IPS-20b (cell line): Measurements from ENCODE around the gene MOB3B.
A peak's percentile ranks its signal among the peaks of the same experiment; 100 is the strongest.

Experiments used
- H3K27ac ChIP-seq: one replicate; pipeline ENCODE4 v1.5.1; 2013; ENCODE audit warnings: low read length
- H3K27me3 ChIP-seq: 2 replicates; pipeline ENCODE4 v1.6.1; 2013; ENCODE audit warnings: mild to moderate bottlenecking, low read length, inconsistent platforms; ENCODE audit not compliant: insufficient read depth
- H3K36me3 ChIP-seq: 2 replicates; pipeline ENCODE4 v1.6.1; 2013; ENCODE audit warnings: low read depth, mild to moderate bottlenecking, inconsistent platforms, low read length, moderate library complexity; ENCODE audit not compliant: insufficient read depth
- H3K4me1 ChIP-seq: 2 replicates; pipeline ENCODE4 v1.6.1; 2013; ENCODE audit warnings: mild to moderate bottlenecking, control low read depth, inconsistent platforms, low read length, moderate library complexity; ENCODE audit not compliant: insufficient read depth
- H3K4me3 ChIP-seq: 2 replicates; pipeline ENCODE4 v1.5.1; 2013; ENCODE audit warnings: mild to moderate bottlenecking, low read length, inconsistent platforms
- H3K9ac ChIP-seq: 2 replicates; pipeline ENCODE4 v1.6.1; 2013; ENCODE audit warnings: low read depth, mild to moderate bottlenecking, inconsistent platforms, low read length, moderate library complexity
- H3K9me3 ChIP-seq: 2 replicates; pipeline ENCODE4 v1.6.1; 2013; ENCODE audit warnings: mild to moderate bottlenecking, low read depth, low read length, inconsistent platforms; ENCODE audit not compliant: insufficient read depth

The MOB3B gene

DNA sequence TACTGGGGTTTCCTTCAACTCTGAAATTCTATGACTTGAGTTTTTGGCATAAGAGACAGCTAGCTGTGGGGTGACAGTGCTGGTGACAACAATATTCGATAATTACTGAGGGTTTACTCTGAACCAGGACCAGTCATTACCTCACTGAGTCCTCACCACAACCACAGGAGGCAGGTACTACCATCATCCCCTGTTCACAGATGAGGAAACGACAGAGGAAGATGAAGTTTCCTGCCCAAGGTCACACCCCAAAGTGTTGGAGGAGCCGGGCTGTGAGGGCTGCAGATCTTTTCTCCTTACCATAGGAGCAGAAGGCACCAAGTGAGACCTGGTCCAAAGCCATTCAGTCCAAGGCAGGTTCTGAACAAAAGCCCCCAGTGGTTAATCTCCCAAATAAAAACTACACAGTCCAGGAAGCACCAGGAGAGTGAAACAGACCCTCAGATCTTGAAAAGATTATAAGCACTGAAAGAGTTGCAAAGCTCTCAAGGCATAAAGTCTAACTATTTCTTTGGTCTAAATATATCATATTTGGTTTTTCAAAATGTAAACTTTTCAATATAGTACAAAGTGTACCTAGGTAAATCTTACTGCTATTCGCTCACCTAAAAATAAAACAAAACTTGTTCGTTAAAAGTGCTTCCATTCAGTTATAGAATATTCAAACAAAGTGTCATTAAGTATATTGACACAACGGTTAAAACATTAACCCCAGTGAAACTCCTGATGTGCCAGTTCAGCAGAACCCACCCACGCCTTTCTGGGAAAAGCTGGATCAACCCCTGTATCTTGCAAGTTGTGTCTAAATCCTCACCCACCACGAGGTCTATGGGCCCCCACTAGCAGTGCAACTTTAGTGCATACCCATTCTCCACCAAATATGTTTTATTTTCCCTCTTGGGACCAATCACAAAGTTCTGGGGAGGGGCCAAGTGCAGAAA lies 150.0 kb downstream of the MOB3B start:
- Histone ChIP-seq H3K27me3 (no peaks in the 10 kb centered on the region), H3K4me3 (no peak overlapping the region), H3K36me3 (no peaks in the 10 kb centered on the region), H3K9ac (no peak overlapping the region), H3K4me1 (peaks cover 17% of the 10 kb centered on the region; the same call in 1 of the 2 replicates), H3K27ac (no peak overlapping the region), H3K9me3 (no peaks in the 10 kb centered on the region)

DNA sequence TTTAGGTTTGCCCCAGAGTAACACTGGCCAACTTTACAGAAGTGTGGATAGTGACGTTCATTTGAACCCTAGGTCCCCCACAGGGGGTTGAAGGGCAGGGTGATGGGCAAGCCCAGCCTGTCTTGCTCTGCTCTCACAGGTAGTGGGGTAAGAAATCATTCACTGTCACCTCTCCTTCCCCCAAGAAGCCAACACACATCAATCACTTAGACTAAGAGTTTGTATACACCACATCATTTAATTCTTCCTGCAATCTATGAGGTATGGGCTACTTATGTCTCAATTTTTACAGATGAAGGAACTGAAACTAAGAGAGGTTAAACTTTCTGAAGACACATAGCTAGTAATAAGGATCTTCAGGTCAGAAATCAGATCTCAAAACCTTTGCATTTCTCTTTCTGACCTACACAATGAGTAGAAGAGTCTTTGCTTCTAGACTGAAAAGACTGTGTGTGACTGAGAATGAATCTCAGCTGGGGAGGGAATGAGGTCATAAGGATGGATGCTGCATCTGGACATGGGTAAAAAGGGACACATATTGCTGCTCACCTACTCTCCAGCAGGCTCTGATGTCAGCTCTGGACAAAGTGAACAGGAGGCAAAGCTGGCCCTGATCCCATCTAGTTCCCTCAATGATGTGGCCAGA lies 151.7 kb downstream of the MOB3B start:
- no peak overlapping the region for H3K9ac ChIP-seq
- peaks cover 17% of the 10 kb centered on the region; the same call in 1 of the 2 replicates for H3K4me1 ChIP-seq
- no peak overlapping the region for H3K4me3 ChIP-seq
- H3K36me3 ChIP-seq: no peaks in the 10 kb centered on the region
- no peaks in the 10 kb centered on the region for H3K9me3 ChIP-seq
- no peak overlapping the region for H3K27ac ChIP-seq
- no peaks in the 10 kb centered on the region for H3K27me3 ChIP-seq

DNA sequence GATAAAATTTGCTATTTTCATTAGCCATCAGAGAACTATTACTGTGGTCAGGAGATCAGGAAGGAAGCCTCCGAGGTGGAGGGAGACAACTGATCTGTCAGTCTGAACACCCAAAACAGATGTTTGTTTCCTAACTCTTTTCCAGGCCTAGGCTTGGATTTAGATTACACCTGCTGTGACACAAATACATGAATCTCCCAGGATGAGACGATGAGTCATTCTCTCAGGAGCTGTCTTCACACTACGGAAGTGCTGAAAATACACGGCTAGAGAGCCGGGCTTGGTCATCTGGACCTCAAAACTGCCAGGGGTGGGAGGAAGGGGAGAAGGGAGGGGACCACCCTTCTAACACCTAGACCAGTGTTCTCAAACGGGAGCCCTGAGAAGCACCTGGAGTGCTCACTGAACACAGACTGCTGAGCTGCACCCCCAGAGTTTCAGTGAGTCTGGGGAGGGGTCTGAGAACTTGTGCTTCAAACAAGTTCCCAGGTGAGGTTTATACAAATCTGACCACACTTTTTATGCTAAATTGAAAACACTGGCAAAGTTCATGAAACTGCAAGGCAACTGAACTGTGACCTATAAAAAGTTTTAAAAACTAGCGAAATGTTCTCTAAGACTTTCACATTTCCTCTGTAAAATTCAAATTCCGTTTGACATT lies 152.3 kb downstream of the MOB3B start:
- no peak overlapping the region for H3K9ac ChIP-seq
- H3K4me3 ChIP-seq: no peak overlapping the region
- no peaks in the 10 kb centered on the region for H3K9me3 ChIP-seq
- peaks cover 17% of the 10 kb centered on the region; the same call in 1 of the 2 replicates for H3K4me1 ChIP-seq
- no peaks in the 10 kb centered on the region for H3K27me3 ChIP-seq
- H3K27ac ChIP-seq: no peak overlapping the region
- H3K36me3 ChIP-seq: no peaks in the 10 kb centered on the region

DNA sequence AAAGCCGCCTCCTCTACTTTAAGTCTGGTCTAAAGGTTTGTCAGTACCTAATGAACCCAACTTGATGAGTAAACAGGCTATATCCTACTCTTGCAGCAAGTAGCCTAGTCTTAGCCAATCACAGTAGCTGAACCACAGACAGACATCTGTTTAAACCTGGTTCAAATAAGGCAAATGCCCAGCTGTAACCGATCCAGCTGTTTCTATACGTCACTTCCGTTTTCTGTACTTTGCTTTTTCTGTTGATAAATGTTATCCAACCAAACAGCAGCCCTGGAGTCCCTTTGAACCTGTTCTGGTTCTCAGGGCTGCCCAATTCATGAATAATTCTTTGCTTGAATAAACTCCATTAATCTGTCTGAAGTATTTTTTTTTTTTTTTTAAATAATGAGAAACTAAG lies 155.8 kb downstream of the MOB3B start:
- H3K9me3 ChIP-seq: no peaks in the 10 kb centered on the region
- H3K27ac ChIP-seq: no peak overlapping the region
- no peak overlapping the region for H3K9ac ChIP-seq
- no peak overlapping the region for H3K4me3 ChIP-seq
- no peaks in the 10 kb centered on the region for H3K27me3 ChIP-seq
- H3K4me1 ChIP-seq: peaks cover 38% of the 10 kb centered on the region
- no peaks in the 10 kb centered on the region for H3K36me3 ChIP-seq

DNA sequence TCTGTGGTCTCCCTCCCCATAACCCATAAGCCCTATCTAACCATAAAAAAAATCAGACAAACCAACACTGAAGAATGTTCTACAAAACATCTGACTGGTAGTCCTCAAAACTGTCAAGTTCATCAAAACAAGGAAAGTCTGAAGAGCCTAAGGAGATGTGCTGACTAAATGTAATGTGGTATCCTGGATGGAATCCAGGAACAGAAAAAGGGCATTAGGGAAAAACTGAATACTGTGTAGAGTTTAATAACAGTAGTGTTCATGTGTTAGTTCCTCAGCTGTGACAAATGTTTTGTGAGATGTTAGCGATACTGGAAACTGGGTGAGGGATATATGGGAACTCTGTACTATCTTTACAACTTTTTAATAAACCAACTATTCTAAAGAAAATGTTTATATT lies 157.0 kb downstream of the MOB3B start:
- Histone ChIP-seq H3K36me3 (no peaks in the 10 kb centered on the region), H3K9ac (no peak overlapping the region), H3K4me1 (peaks cover 42% of the 10 kb centered on the region), H3K27ac (no peak overlapping the region), H3K27me3 (no peaks in the 10 kb centered on the region), H3K9me3 (no peaks in the 10 kb centered on the region), H3K4me3 (no peak overlapping the region)

DNA sequence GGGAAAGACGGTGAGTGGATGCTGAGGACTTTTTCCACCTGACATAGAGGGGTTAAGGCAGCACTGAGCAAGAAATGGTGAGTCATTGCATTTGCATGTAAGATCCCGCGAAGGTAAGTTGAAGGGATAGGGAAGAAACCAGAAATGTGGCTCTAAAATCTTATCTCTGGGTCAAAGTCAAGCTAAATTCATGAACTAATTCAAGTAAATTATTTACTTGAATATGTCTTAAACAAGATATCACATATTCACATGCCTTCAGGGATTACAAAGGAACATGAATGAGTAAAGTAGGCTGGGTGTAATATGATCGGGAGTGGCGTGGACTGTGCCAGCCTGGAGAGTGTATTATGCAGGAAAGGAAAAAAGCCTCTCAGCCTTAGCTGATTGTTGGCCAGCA lies 158.2 kb downstream of the MOB3B start:
- peaks cover 45% of the 10 kb centered on the region for H3K4me1 ChIP-seq
- no peak overlapping the region for H3K4me3 ChIP-seq
- no peak overlapping the region for H3K27ac ChIP-seq
- H3K27me3 ChIP-seq: no peaks in the 10 kb centered on the region
- no peak overlapping the region; the same call in 1 of the 2 replicates for H3K9ac ChIP-seq
- H3K36me3 ChIP-seq: no peaks in the 10 kb centered on the region
- H3K9me3 ChIP-seq: no peaks in the 10 kb centered on the region

DNA sequence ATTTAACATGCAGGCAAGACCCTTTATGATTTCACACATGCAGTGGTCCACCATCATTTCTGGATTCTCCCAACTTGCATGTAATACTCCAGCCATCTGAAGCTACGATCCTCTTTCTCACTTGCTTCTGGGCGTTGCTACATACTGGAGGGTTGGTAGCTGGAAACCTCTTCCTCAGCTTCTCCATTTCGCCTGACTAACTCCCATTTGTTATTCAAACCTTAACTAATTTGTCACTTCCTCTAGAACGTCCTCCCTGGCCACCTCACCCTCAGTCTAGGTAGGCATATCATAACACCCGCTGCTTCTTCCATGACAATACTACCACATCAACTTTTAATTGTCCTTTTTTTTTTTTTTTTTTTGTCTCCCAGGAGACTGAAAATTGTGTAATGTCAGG lies 160.0 kb downstream of the MOB3B start:
- peak overlapping the region; percentile 19 for H3K27ac ChIP-seq
- no peaks in the 10 kb centered on the region for H3K36me3 ChIP-seq
- no peaks in the 10 kb centered on the region for H3K27me3 ChIP-seq
- no peak overlapping the region for H3K9ac ChIP-seq
- H3K9me3 ChIP-seq: no peaks in the 10 kb centered on the region
- H3K4me3 ChIP-seq: peak overlapping the region; percentile 37; the same call in 1 of the 2 replicates
- H3K4me1 ChIP-seq: peaks cover 48% of the 10 kb centered on the region

DNA sequence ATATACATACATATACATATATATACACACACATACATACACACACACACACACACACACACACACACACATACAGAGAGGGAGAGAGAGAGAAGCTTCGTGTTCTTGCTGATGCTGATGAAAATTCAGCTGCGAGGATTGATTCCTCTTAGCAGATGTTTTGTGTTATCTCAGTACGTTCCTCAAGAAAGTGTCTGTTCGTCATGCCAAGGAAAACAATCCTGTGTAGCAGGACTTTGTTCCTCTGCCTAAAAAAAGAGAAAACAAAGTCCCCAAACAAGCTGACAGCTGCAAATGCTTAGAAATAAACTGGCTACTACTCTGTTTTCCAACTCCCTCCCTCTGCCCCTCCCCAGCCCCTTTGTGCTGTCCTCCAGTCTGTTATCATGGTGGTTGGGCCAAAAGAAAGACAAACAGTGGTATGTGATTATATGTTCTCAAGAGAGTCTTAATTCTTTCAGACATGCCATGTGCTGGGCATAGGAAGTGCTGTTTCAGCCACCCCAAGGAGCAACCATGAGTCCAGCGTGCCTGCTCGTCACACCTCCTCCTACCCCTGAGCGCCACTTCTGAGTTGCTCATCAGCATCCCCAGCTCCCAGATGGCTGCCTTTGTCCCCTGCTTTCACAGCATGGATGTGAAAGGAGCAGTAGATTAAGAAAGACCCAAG lies 161.2 kb downstream of the MOB3B start:
- H3K4me1 ChIP-seq: peaks cover 48% of the 10 kb centered on the region
- no peaks in the 10 kb centered on the region for H3K36me3 ChIP-seq
- no peak overlapping the region for H3K9ac ChIP-seq
- no peaks in the 10 kb centered on the region for H3K27me3 ChIP-seq
- H3K4me3 ChIP-seq: no peak overlapping the region
- H3K27ac ChIP-seq: no peak overlapping the region
- no peaks in the 10 kb centered on the region for H3K9me3 ChIP-seq

DNA sequence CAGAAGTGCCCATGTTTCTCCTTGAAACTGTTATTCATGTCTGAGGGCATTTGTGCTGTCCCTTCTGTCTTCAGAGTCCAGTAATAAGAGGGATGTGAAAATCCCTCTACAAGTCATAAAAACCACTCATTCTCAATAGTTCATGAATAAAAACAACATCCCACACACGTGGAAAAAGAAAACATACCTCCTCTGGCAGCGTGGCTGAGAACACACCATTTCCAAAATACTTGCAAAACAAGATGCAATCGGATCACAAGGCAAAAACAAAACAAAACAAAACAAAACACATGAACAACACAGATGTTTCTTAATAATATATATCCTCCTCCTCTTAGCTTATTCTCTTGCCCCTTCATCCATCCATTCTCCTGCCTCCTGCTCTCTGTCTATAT lies 161.7 kb downstream of the MOB3B start:
- Histone ChIP-seq H3K4me3 (no peak overlapping the region), H3K36me3 (no peaks in the 10 kb centered on the region), H3K27ac (no peak overlapping the region), H3K27me3 (no peaks in the 10 kb centered on the region), H3K9me3 (no peaks in the 10 kb centered on the region), H3K4me1 (peaks cover 48% of the 10 kb centered on the region), H3K9ac (no peak overlapping the region)

DNA sequence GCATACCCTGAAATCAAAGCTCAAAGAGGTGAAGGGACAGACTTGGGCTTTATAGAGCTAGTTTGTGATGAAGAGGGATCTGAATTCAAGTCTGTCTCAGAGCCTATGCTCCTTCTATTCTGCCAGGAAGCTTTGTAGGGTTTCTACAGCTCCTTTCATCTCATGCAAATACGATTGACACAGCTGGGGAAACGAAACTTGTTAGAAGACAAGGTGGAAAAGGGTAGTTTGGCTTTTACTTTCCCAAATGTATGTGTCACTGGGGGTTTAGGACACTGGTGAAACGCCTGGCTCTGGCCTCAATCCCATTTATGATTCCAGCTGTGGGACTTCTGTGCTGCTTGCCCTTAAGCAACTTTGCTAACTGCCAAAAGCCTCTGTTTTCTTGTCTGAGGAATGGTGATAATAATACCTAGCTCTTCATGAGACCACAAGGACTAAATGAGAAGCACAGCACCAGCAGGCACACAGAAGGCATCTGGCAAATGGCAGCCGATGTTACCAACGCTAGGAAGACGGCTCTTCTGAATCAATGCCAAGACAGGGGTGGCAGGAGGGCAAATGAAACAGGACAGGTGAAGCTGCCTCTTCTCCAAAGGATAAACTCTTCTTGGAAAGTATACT lies 162.3 kb downstream of the MOB3B start:
- Histone ChIP-seq H3K27me3 (no peaks in the 10 kb centered on the region), H3K4me1 (peaks cover 48% of the 10 kb centered on the region), H3K4me3 (no peak overlapping the region), H3K9me3 (no peaks in the 10 kb centered on the region), H3K27ac (no peak overlapping the region), H3K36me3 (no peaks in the 10 kb centered on the region), H3K9ac (no peak overlapping the region)
